GM12878 (cell line): Measurements from ENCODE around the gene C9orf50. TPM values are rescaled to one million over a fixed set of nuclear protein-coding genes. Genes with fewer than 3 reads are reported as not detected.

ENCODE experiments used
- ATAC-seq: fragments of 200-7000 bp; cut with Tn5 transposase; 3 replicates; pipeline ENCODE4 v1.9.1; 2020; ENCODE audit warnings: mild to moderate bottlenecking, moderate library complexity
- BruUV-seq: library from RNA; stranded (reverse); fragments of 400-500 nt; replicated peaks from 2 replicates; lab custom pipeline; 2021; lab: Mats Ljungman, UMichigan
- CTCF ChIA-PET: fragments of 300-600 bp; sonication (Branson Sonifier 250); formaldehyde crosslinking; extraction: SDS; loops from one replicate; lab custom pipeline; 2021; ENCODE audit warnings: inconsistent platforms; lab: Yijun Ruan, JAX
- POLR2A ChIA-PET: fragments of 350-600 bp; formaldehyde crosslinking; extraction: SDS; loops from one replicate; lab custom pipeline; 2021; ENCODE audit warnings: inconsistent platforms; lab: Charles Lee
- RAD21 ChIA-PET: fragments of 300-600 bp; sonication (Branson Sonifier 250); formaldehyde crosslinking; loops from one replicate; lab custom pipeline; 2023; ENCODE audit warnings: antibody characterized with exemption; ENCODE audit not compliant: unreplicated experiment; lab: Charles Lee
- SMC1A ChIA-PET: fragments of 300-600 bp; sonication (Branson Sonifier 250); formaldehyde crosslinking; loops from one replicate; lab custom pipeline; 2023; ENCODE audit not compliant: unreplicated experiment, uncharacterized antibody; lab: Charles Lee
- DNase-seq: peaks from one replicate; pipeline ENCODE4 v3.0.0-alpha.2; 2011; ENCODE audit warnings: low read depth, low spot score
- FAIRE-seq: peaks from 3 replicates; lab custom pipeline; 2011; peaks lifted over from hg19 to GRCh38; lab: Jason Lieb, UNC
- H2AFZ ChIP-seq: 2 replicates; pipeline ENCODE4 v1.6.0; 2011; ENCODE audit warnings: low read depth, low read length, control low read depth; ENCODE audit not compliant: control insufficient read depth
- H3K27ac ChIP-seq: 2 replicates; pipeline ENCODE4 v1.5.1; 2011; ENCODE audit warnings: control low read depth; ENCODE audit not compliant: control insufficient read depth, insufficient read depth
- H3K27me3 ChIP-seq, 2 experiments: replicated peaks in 1 of 2; 2 replicates each; pipeline versions ENCODE4 v1.6.0 to v1.6.1; 2011; ENCODE audit warnings: low read length in 1 of 2; ENCODE audit not compliant: control insufficient read depth in 2 of 2, insufficient read depth in 2 of 2
- H3K36me3 ChIP-seq, 2 experiments: 2 replicates each; pipeline ENCODE4 v1.5.1; 2011; ENCODE audit warnings: low read length in 1 of 2; ENCODE audit not compliant: control insufficient read depth in 2 of 2, insufficient read depth in 2 of 2
- H3K4me1 ChIP-seq: 2 replicates; pipeline ENCODE4 v1.6.1; 2011; ENCODE audit warnings: mild to moderate bottlenecking, low read length, moderate library complexity, mixed read lengths; ENCODE audit not compliant: control insufficient read depth, insufficient read depth
- H3K4me2 ChIP-seq: 2 replicates; pipeline ENCODE4 v1.6.0; 2011; ENCODE audit warnings: control low read depth; ENCODE audit not compliant: control insufficient read depth, insufficient read depth
- H3K4me3 ChIP-seq: fragments of 200-600 bp; sonication (generic); 2 replicates; pipeline ENCODE4 v1.5.1; 2016
- H3K79me2 ChIP-seq: 2 replicates; pipeline ENCODE4 v1.6.0; 2011; ENCODE audit warnings: low read length; ENCODE audit not compliant: control insufficient read depth, insufficient read depth
- H3K9ac ChIP-seq: 2 replicates; pipeline ENCODE4 v1.8.0; 2011; ENCODE audit warnings: low read length, control low read depth, mixed read lengths; ENCODE audit not compliant: control insufficient read depth, insufficient read depth
- H3K9me3 ChIP-seq: replicated peaks from 3 replicates; pipeline ENCODE4 v1.5.1; 2011; ENCODE audit warnings: mild to moderate bottlenecking, low read length; ENCODE audit not compliant: control insufficient read depth, insufficient read depth
- H4K20me1 ChIP-seq: 2 replicates; pipeline ENCODE4 v1.6.0; 2011; ENCODE audit not compliant: control insufficient read depth, insufficient read depth
- HCFC1 ChIP-seq: fragments of 150-350 bp; IDR thresholded peaks from 2 replicates; pipeline ENCODE4 v1.6.1; 2014; ENCODE audit warnings: low read length
- PBX3 ChIP-seq: IDR thresholded peaks from 2 replicates; pipeline ENCODE4 v1.6.1; 2011; ENCODE audit warnings: mild to moderate bottlenecking, low read depth, low read length, moderate library complexity; ENCODE audit not compliant: insufficient replicate concordance
- ZNF622 ChIP-seq: fragments of 450-650 bp; IDR thresholded peaks from 2 replicates; pipeline ENCODE4 v1.6.1; 2017; ENCODE audit warnings: mild to moderate bottlenecking, inconsistent platforms
- ZZZ3 ChIP-seq: IDR thresholded peaks from 2 replicates; pipeline ENCODE4 v1.6.1; 2011; ENCODE audit warnings: low read depth; ENCODE audit not compliant: control insufficient read depth, insufficient read length
- WGBS: methylation state at CpG from one replicate; pipeline ENCODE4 v1.1.6; 2016; ENCODE audit warnings: low lambda C conversion rate; ENCODE audit not compliant: insufficient replicate concordance, insufficient coverage; ENCODE audit errors: missing lambda C conversion rate; 5-methylcytosine and 5-hydroxymethylcytosine counted together
- in situ Hi-C: fragments of 300-500 bp; cut with MboI; formaldehyde crosslinking; loops from 9 replicates; pipeline ENCODE4 v1.14.3; 2018; ENCODE audit warnings: mixed read lengths
- intact Hi-C: fragments of 100-400 bp; cut with micrococcal nuclease; formaldehyde crosslinking; loops from one replicate; pipeline ENCODE4 v1.14.2; 2022; ENCODE audit not compliant: unreplicated experiment
- polyA plus RNA-seq, 11 experiments: library from polyadenylated mRNA; depleted of rRNA in 4 of 11; unstranded in 6 of 11; stranded (reverse) in 5 of 11; fragments of >200 nt; fragmentation: Nextera tagmentation in 4 of 11; fragmentation: Illumina TruSeq in 1 of 11; extraction: Ambion mirVana in 4 of 11; extraction: Trizol in 1 of 11; gene quantifications; 1 replicate in 1 of 11; 2 replicates in 10 of 11; pipeline versions ENCODE4 v1.2.1 to v1.2.3, GENCODE V29; 2011 to 2016; ENCODE audit warnings: inconsistent platforms in 2 of 11, missing spikeins in 2 of 11, low read depth in 1 of 11
- total RNA-seq, 4 experiments: library from RNA; depleted of rRNA in 3 of 4; stranded (reverse); fragments of >200 nt in 3 of 4; fragmentation: Illumina TruSeq in 1 of 4; extraction: Trizol in 1 of 4; gene quantifications; 2 replicates each; pipeline versions ENCODE4 v1.2.1 to v1.2.3, GENCODE V29; 2013 to 2021
- TF ChIP-seq, protein P1 (sequence below): fragments of 450-650 bp; IDR thresholded peaks from 2 replicates; pipeline ENCODE4 v1.6.1; 2018; ENCODE audit warnings: borderline replicate concordance, mild to moderate bottlenecking; ENCODE audit not compliant: partially characterized antibody
- TF ChIP-seq, protein P2 (sequence below): IDR thresholded peaks from 2 replicates; pipeline ENCODE4 v1.6.1; 2012; ENCODE audit warnings: low read depth, low read length, improper control_type of control experiment
- TF ChIP-seq, protein P3 (sequence below): fragments of 450-650 bp; IDR thresholded peaks from 2 replicates; pipeline ENCODE4 v1.6.1; 2017; ENCODE audit warnings: antibody characterized with exemption, mild to moderate bottlenecking, moderate library complexity

Gene C9orf50
- total and polyA plus RNA-seq, 10 of the 15 experiments (the other 5 are each of a cell fraction or from before 2014, with no cell fraction given), result not detected

DNA sequence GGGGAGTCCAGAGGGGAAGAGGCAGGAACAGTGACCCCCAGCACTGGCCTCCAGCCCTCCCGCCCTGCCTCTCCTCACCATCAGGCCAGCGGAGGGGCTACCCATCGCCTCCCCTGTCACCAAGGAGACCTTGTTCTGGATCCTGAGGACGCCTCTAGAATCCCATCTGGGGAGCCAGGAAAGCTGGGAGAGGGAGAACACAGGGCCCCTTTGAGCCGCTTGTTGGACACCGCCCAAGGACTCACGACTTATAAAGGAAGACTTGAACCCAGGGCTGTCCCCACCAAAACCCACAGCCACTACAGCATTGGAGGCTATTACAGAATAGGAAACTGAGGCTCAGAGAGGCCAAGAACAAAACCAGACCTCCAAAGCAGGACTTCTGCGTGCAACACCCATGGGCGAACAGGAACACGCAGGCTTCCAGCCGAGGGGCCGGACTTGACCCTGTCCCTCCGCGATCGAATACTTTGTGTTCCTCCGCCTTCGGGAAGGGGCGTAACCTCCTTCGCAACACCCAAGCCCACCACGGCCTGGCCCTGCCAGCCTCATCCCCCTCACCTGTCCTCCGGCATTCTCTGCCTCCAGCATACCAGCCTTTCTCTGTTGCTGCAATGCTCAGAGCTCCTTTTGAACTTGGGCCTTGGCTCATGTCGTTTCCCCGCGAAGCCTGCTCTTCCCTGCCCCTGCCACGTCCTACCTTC is 54.2 kb downstream of the C9orf50 start:
- H3K4me2 ChIP-seq, result no peak overlapping the region
- BruUV-seq, result no TSS peak
- TF ChIP-seq, protein P1, sequence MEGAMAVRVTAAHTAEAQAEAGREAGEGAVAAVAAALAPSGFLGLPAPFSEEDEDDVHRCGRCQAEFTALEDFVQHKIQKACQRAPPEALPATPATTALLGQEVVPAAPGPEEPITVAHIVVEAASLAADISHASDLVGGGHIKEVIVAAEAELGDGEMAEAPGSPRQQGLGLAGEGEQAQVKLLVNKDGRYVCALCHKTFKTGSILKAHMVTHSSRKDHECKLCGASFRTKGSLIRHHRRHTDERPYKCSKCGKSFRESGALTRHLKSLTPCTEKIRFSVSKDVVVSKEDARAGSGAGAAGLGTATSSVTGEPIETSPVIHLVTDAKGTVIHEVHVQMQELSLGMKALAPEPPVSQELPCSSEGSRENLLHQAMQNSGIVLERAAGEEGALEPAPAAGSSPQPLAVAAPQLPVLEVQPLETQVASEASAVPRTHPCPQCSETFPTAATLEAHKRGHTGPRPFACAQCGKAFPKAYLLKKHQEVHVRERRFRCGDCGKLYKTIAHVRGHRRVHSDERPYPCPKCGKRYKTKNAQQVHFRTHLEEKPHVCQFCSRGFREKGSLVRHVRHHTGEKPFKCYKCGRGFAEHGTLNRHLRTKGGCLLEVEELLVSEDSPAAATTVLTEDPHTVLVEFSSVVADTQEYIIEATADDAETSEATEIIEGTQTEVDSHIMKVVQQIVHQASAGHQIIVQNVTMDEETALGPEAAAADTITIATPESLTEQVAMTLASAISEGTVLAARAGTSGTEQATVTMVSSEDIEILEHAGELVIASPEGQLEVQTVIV, result no peak
- TF ChIP-seq, protein P2, sequence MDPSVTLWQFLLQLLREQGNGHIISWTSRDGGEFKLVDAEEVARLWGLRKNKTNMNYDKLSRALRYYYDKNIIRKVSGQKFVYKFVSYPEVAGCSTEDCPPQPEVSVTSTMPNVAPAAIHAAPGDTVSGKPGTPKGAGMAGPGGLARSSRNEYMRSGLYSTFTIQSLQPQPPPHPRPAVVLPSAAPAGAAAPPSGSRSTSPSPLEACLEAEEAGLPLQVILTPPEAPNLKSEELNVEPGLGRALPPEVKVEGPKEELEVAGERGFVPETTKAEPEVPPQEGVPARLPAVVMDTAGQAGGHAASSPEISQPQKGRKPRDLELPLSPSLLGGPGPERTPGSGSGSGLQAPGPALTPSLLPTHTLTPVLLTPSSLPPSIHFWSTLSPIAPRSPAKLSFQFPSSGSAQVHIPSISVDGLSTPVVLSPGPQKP, result no peak
- no peak for TF ChIP-seq PBX3
- no peak for TF ChIP-seq HCFC1
- TF ChIP-seq ZZZ3, result no peak
- no peak for TF ChIP-seq ZNF622
- TF ChIP-seq, protein P3, sequence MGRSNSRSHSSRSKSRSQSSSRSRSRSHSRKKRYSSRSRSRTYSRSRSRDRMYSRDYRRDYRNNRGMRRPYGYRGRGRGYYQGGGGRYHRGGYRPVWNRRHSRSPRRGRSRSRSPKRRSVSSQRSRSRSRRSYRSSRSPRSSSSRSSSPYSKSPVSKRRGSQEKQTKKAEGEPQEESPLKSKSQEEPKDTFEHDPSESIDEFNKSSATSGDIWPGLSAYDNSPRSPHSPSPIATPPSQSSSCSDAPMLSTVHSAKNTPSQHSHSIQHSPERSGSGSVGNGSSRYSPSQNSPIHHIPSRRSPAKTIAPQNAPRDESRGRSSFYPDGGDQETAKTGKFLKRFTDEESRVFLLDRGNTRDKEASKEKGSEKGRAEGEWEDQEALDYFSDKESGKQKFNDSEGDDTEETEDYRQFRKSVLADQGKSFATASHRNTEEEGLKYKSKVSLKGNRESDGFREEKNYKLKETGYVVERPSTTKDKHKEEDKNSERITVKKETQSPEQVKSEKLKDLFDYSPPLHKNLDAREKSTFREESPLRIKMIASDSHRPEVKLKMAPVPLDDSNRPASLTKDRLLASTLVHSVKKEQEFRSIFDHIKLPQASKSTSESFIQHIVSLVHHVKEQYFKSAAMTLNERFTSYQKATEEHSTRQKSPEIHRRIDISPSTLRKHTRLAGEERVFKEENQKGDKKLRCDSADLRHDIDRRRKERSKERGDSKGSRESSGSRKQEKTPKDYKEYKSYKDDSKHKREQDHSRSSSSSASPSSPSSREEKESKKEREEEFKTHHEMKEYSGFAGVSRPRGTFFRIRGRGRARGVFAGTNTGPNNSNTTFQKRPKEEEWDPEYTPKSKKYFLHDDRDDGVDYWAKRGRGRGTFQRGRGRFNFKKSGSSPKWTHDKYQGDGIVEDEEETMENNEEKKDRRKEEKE, result no peak
- TF ChIP-seq, all 136 proteins: peak for 0
- intact Hi-C loops (no loop called here), in situ Hi-C loops (no loop called here)
- H3K79me2 ChIP-seq, result no peaks in the 10 kb centered on the region
- H3K9me3 ChIP-seq, result no peaks in the 10 kb centered on the region
- FAIRE-seq, result no peak
- no peak overlapping the region for H3K27ac ChIP-seq
- ATAC-seq, result no peak
- H4K20me1 ChIP-seq, result no peaks in the 10 kb centered on the region
- POLR2A ChIA-PET, result no interaction called here
- no peaks in the 10 kb centered on the region; a peak in 1 of 4 replicates for H3K27me3 ChIP-seq
- no peak overlapping the region for H2AFZ ChIP-seq
- H3K4me3 ChIP-seq, result no peak overlapping the region
- no peak for DNase-seq
- peaks cover 4% of the 10 kb centered on the region; the same call in 1 of the 2 replicates for H3K4me1 ChIP-seq
- H3K9ac ChIP-seq, result no peak overlapping the region
- no peaks in the 10 kb centered on the region for H3K36me3 ChIP-seq
- CTCF ChIA-PET, result interaction anchor here (1.1 kb wide), 1 partner anchor 69 kb away, joined by 3 read pairs; no protein-coding TSS in a partner anchor
- RAD21 ChIA-PET, result no interaction called here
- 82% methylated on average over 25 of the region's 25 CpGs for WGBS
- SMC1A ChIA-PET, result no interaction called here
